ENCODE results near the gene RRAGB.
"Not testable (repeated sequence)": the region's sequence is repeated elsewhere in the genome, so short reads cannot be mapped to it uniquely, and the experiment has no call there.

The RRAGB gene

DNA sequence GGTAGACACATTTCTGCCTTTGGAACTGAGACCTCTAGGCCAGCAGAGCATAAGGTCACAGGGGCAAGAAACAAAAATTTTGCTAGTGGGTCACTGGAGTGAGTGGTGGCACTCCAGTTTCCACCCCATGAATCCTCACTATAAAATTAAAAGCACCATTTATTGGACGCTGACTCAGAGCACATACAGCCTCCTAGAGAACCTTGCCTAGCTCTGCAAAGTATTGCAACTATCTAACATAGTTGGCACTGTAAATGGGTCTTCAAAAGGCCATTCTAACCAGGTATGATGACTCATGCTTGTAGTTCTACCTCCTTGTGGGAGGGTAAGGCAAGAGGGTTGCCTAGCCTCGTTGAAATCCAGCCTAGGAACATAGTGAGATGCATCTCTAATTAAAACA lies 25.1 kb downstream of the RRAGB start:
- Histone ChIP-seq H3K9ac (no peak overlapping the region), H3K4me1 (no peaks in the 10 kb centered on the region), H3K4me2 (ENCODE audit: low read length) (no peak overlapping the region), H3K4me3 (ENCODE audit: low read depth, low read length) (no peak overlapping the region), H2AFZ (no peak overlapping the region), H3K36me3 (ENCODE audit: control insufficient read depth, insufficient read depth, low read length) (no peaks in the 10 kb centered on the region), H3K27ac (no peak overlapping the region), H3K27me3 (ENCODE audit: control insufficient read depth, insufficient read depth, low read length) (no peaks in the 10 kb centered on the region), H3K9me3 (ENCODE audit: control insufficient read depth, low read length) (no peaks in the 10 kb centered on the region), H3K79me2 (no peaks in the 10 kb centered on the region)
- TF ChIP-seq, protein P1, sequence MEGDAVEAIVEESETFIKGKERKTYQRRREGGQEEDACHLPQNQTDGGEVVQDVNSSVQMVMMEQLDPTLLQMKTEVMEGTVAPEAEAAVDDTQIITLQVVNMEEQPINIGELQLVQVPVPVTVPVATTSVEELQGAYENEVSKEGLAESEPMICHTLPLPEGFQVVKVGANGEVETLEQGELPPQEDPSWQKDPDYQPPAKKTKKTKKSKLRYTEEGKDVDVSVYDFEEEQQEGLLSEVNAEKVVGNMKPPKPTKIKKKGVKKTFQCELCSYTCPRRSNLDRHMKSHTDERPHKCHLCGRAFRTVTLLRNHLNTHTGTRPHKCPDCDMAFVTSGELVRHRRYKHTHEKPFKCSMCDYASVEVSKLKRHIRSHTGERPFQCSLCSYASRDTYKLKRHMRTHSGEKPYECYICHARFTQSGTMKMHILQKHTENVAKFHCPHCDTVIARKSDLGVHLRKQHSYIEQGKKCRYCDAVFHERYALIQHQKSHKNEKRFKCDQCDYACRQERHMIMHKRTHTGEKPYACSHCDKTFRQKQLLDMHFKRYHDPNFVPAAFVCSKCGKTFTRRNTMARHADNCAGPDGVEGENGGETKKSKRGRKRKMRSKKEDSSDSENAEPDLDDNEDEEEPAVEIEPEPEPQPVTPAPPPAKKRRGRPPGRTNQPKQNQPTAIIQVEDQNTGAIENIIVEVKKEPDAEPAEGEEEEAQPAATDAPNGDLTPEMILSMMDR (IDR thresholded peaks at IDR 0.05) = no peak

DNA sequence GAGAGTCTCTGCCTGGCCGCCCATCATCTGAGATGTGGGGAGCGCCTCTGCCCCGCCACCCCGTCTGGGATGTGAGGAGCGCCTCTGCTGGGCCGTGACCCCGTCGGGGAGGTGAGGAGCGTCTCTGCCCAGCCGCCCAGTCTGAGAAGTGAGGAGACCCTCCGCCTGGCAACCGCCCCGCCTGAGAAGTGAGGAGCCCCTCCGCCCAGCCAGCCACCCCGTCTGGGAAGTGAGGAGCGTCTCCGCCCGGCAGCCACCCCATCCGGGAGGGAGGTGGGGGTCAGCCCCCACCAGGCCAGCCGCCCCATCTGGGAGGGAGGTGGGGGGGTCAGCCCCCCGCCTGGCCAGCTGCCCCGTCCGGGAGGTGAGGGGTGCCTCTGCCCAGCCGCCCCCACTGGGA lies 30.9 kb downstream of the RRAGB start:
- H3K36me3 ChIP-seq (ENCODE audit: control insufficient read depth, insufficient read depth, low read length); H3K27me3 ChIP-seq (ENCODE audit: control insufficient read depth, insufficient read depth, low read length); H2AFZ ChIP-seq; H3K9me3 ChIP-seq (ENCODE audit: control insufficient read depth, low read length); H3K9ac ChIP-seq; H3K4me1 ChIP-seq; H3K4me3 ChIP-seq (ENCODE audit: low read depth, low read length); H3K79me2 ChIP-seq; H3K4me2 ChIP-seq (ENCODE audit: low read length); H3K27ac ChIP-seq: not testable (repeated sequence)

DNA sequence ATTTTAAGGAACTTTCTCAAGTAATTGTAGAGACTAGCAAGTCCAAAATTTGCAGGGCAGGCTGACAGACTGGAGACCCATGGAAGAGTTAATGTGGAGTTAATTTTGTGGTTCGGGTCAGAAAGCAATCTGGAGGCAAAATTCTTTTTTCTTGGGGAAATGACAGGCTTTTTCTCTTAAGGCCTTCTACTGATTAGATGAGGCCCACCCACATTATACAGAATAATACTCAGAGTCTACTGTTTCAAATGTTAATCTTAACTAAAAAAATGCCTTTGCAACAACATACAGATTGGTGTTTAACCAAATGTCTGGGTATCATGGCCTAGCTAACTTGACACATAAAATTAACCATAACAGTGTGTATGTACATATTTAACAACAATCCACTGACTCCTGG lies 32.7 kb downstream of the RRAGB start:
- no peaks in the 10 kb centered on the region for H3K79me2 ChIP-seq
- no peaks in the 10 kb centered on the region for H3K9me3 ChIP-seq (ENCODE audit: control insufficient read depth, low read length)
- no peaks in the 10 kb centered on the region for H3K36me3 ChIP-seq (ENCODE audit: control insufficient read depth, insufficient read depth, low read length)
- no peak overlapping the region for H3K9ac ChIP-seq
- TF ChIP-seq, protein P1 (IDR thresholded peaks at IDR 0.05) = no peak
- no peak overlapping the region for H3K27ac ChIP-seq
- no peak overlapping the region for H3K4me3 ChIP-seq (ENCODE audit: low read depth, low read length)
- no peak overlapping the region for H3K4me2 ChIP-seq (ENCODE audit: low read length)
- H3K27me3 ChIP-seq (ENCODE audit: control insufficient read depth, insufficient read depth, low read length) = no peaks in the 10 kb centered on the region
- no peak overlapping the region for H2AFZ ChIP-seq
- no peaks in the 10 kb centered on the region for H3K4me1 ChIP-seq

DNA sequence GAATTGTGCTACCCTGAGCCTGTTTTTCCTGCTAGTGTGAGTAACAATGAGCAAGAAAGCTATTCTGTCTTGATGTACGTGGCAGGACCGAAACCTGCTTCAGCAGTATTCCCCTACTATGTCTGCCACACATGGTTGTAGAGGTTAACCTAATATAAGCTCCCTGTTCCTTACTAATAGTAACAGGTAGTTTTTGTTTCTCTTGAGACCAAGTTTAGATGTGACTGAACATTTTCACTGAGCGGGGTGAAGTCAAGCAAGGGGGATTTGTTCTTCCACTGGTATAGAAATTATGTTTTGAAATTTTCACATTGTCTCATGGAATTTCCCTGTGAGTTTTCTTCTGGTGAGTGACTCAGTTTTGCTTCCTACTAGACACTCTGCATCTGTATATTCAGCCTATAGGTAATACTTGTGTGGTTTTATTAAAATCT lies 37.3 kb downstream of the RRAGB start:
- Histone ChIP-seq H3K4me3 (ENCODE audit: low read depth, low read length) (no peak overlapping the region), H3K27ac (no peak overlapping the region), H3K4me2 (ENCODE audit: low read length) (no peak overlapping the region), H3K27me3 (ENCODE audit: control insufficient read depth, insufficient read depth, low read length) (no peaks in the 10 kb centered on the region), H3K4me1 (no peaks in the 10 kb centered on the region), H3K79me2 (no peaks in the 10 kb centered on the region), H2AFZ (no peak overlapping the region), H3K36me3 (ENCODE audit: control insufficient read depth, insufficient read depth, low read length) (no peaks in the 10 kb centered on the region), H3K9ac (no peak overlapping the region), H3K9me3 (ENCODE audit: control insufficient read depth, low read length) (no peaks in the 10 kb centered on the region)
- TF ChIP-seq, protein P1 (IDR thresholded peaks at IDR 0.05) = no peak

DNA sequence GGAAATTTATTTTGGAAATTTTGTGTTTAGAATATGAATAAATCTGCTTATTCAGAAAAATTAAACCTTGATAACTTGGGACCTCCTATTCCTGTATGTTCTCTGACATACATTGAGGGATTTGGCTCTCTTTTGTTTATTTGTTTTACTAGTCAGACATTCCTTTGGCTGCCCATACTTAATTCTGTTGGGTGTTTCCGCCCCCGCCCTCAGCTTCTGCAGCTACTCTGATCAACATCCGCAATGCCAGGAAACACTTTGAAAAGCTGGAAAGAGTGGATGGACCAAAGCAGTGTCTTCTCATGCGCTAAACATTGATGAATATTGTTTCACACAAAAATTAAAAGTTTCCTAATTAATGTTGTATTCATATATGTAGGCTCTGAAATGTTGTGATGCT lies 40.5 kb downstream of the RRAGB start:
- Histone ChIP-seq H3K27ac (no peak overlapping the region), H3K27me3 (ENCODE audit: control insufficient read depth, insufficient read depth, low read length) (no peaks in the 10 kb centered on the region), H3K9me3 (ENCODE audit: control insufficient read depth, low read length) (no peaks in the 10 kb centered on the region), H3K4me1 (no peaks in the 10 kb centered on the region), H2AFZ (no peak overlapping the region), H3K4me3 (ENCODE audit: low read depth, low read length) (no peak overlapping the region), H3K9ac (no peak overlapping the region), H3K36me3 (ENCODE audit: control insufficient read depth, insufficient read depth, low read length) (no peaks in the 10 kb centered on the region), H3K79me2 (no peaks in the 10 kb centered on the region), H3K4me2 (ENCODE audit: low read length) (no peak overlapping the region)
- TF ChIP-seq, protein P1 (IDR thresholded peaks at IDR 0.05) = no peak
